SK-N-MC (cell line): ENCODE results near the gene VEZT.

Experiments used
- EZH2 ChIP-seq: fragments of 200-600 bp; sonication (generic); IDR thresholded peaks from one replicate; pipeline ENCODE4 v1.6.1; 2017; ENCODE audit warnings: antibody characterized with exemption
- FOXP2 ChIP-seq: optimal IDR thresholded peaks from 2 replicates; pipeline ENCODE3; 2011; ENCODE audit warnings: mild to moderate bottlenecking, moderate library complexity; ENCODE audit not compliant: insufficient read depth; ENCODE audit errors: extremely low read length, control extremely low read depth
- POLR2AphosphoS5 ChIP-seq: IDR thresholded peaks from 2 replicates; pipeline ENCODE4 v1.6.1; 2012; ENCODE audit warnings: mild to moderate bottlenecking, low read depth, low read length, borderline replicate concordance

GRCh38 chr12:95173392-95174251 is 44.0 kb upstream of the VEZT start:
- TF ChIP-seq EZH2 (no peak), POLR2AphosphoS5 (no peak), FOXP2 (no peak)
